GM12878 (cell line): ENCODE results near the gene CSNK2A1.

Experiments
- BHLHE40 ChIP-seq, 2 experiments: fragments of 450-650 bp in 1 of 2; IDR thresholded peaks; 2 replicates each; pipeline ENCODE4 v1.6.1; 2011 to 2017; ENCODE audit warnings: low read depth in 2 of 2, borderline replicate concordance in 1 of 2, improper control_type of control experiment in 1 of 2, low read length in 1 of 2, mild to moderate bottlenecking in 1 of 2
- CTCF ChIP-seq, 3 experiments: IDR thresholded peaks in 2 of 3; conservative IDR thresholded peaks in 1 of 3; 2 replicates each; pipeline ENCODE4 v1.5.1; 2011; ENCODE audit warnings: low read depth in 3 of 3, low read length in 3 of 3, mild to moderate bottlenecking in 3 of 3, control low read depth in 2 of 3, moderate library complexity in 2 of 3, inconsistent platforms in 1 of 3, mixed read lengths in 1 of 3; ENCODE audit not compliant: control insufficient read depth in 2 of 3, insufficient read depth in 1 of 3; ENCODE audit errors: extremely low read depth in 1 of 3
- EP300 ChIP-seq, 2 experiments: fragments of 150-350 bp in 1 of 2; IDR thresholded peaks; 2 replicates each; pipeline ENCODE4 v1.6.1; 2011 to 2012; ENCODE audit warnings: low read depth in 2 of 2, low read length in 2 of 2, borderline replicate concordance in 1 of 2, improper control_type of control experiment in 1 of 2, inconsistent platforms in 1 of 2; ENCODE audit not compliant: control insufficient read depth in 1 of 2
- JUNB ChIP-seq: IDR thresholded peaks from 2 replicates; pipeline ENCODE4 v1.6.1; 2016; ENCODE audit warnings: antibody characterized with exemption, mild to moderate bottlenecking
- MEF2A ChIP-seq: IDR thresholded peaks from 2 replicates; pipeline ENCODE4 v1.6.1; 2011; ENCODE audit warnings: low read depth, mild to moderate bottlenecking, low read length, moderate library complexity; ENCODE audit not compliant: insufficient read depth
- MTA2 ChIP-seq: fragments of 450-650 bp; IDR thresholded peaks from 2 replicates; pipeline ENCODE4 v1.6.1; 2016; ENCODE audit warnings: low read depth, mild to moderate bottlenecking, moderate library complexity
- NR2F1 ChIP-seq: fragments of 450-650 bp; conservative IDR thresholded peaks from 2 replicates; pipeline ENCODE4 v1.6.1; 2017; ENCODE audit warnings: mild to moderate bottlenecking
- POLR2A ChIP-seq: IDR thresholded peaks from 2 replicates; pipeline ENCODE4 v1.6.1; 2011; ENCODE audit warnings: low read depth, mild to moderate bottlenecking, low read length
- RFX5 ChIP-seq: IDR thresholded peaks from 2 replicates; pipeline ENCODE4 v1.6.1; 2011; ENCODE audit warnings: low read depth, low read length, improper control_type of control experiment
- SRF ChIP-seq, 2 experiments: IDR thresholded peaks; 2 replicates each; pipeline ENCODE4 v1.6.1; 2011; ENCODE audit warnings: low read depth in 2 of 2, low read length in 2 of 2, mild to moderate bottlenecking in 1 of 2, moderate library complexity in 1 of 2
- TF ChIP-seq, protein P1 (sequence below): IDR thresholded peaks from 2 replicates; pipeline ENCODE4 v1.6.1; 2012; ENCODE audit warnings: low read depth, low read length, improper control_type of control experiment

DNA sequence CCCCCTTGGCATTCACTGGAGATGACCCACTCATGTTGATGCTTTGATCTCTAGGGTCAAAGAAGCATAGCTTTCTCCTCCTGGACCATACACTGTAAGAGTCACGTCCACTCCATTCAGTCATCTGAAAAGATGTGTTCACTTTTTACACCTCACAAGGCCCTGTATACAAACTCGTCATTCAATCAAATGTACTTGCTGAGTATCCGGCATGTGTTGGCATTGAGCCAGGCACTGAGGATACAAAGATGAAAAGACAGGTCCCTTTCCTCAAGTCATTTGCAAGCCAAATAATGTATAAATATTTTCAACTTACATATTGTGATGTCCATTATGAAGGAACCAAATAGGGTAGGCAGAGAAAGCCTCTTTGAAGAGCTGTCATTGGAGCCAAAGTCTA is 32.6 kb upstream of the CSNK2A1 start:
- TF ChIP-seq, protein P1, sequence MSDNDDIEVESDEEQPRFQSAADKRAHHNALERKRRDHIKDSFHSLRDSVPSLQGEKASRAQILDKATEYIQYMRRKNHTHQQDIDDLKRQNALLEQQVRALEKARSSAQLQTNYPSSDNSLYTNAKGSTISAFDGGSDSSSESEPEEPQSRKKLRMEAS, result no peak
- TF ChIP-seq BHLHE40 (IDR thresholded peaks at IDR 0.05; ENCODE audit: borderline replicate concordance in 1 of 2, low read depth in 2 of 2, low read length in 1 of 2) (no peak), CTCF (IDR thresholded peaks at IDR 0.05 in 2 of 3, conservative IDR thresholded peaks at IDR 0.05 in 1 of 3; ENCODE audit: control insufficient read depth in 2 of 3, extremely low read depth in 1 of 3, insufficient read depth in 1 of 3, low read depth in 3 of 3, low read length in 3 of 3) (no peak), JUNB (no peak), POLR2A (no peak), MTA2 (no peak), RFX5 (no peak), NR2F1 (no peak), EP300 (IDR thresholded peaks at IDR 0.05; ENCODE audit: borderline replicate concordance in 1 of 2, control insufficient read depth in 1 of 2, low read depth in 2 of 2, low read length in 2 of 2) (no peak), MEF2A (no peak), SRF (IDR thresholded peaks at IDR 0.05; ENCODE audit: low read depth in 2 of 2, low read length in 2 of 2) (no peak)
